CD4-positive, alpha-beta T cell treated with Interleukin-15 for 4 hours (primary cell): ENCODE measurements around the gene RGPD3.
"Not testable (repeated sequence)": the region's sequence is repeated elsewhere in the genome, so short reads cannot be mapped to it uniquely, and the experiment has no call there.

ENCODE experiments used
- DNase-seq: peaks from one replicate; pipeline ENCODE4 v3.0.0-alpha.2; 2020; ENCODE audit warnings: low spot score

The RGPD3 gene

GRCh38 chr2:106468107-106468506, at the start of gene RGPD3:
Gene RGPD3, minus strand, starts transcription at chr2:106468413. Its CDS starts 125 bp downstream, at chr2:106468288.
- DNase-seq = not testable (repeated sequence)

DNA sequence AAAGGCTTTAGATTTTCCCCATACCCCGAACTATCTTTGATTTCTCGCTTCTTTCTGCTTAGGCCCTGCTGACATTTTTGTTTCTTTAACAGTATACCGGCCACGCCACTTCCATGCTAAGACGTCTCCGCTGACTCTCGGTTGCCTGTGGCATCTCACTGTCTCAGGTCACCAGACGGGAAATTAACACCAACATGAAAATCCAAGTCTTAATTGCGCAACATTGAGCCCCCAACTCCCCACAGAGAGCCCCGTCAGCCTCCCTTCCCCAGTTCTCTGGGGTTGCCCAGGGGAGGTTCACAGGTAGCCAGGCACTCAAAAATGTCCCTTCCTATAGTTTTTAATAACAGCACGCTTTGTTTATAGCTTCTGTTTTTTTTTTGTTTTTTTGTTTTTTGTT, 49.1 kb upstream of the RGPD3 start:
- no peak for DNase-seq

- no peak for DNase-seq
Measured at GRCh38 chr2:106516864-106517263, 48.7 kb upstream of the RGPD3 start.

- no peak for DNase-seq
Measured at GRCh38 chr2:106516436-106516835, 48.2 kb upstream of the RGPD3 start.

DNA sequence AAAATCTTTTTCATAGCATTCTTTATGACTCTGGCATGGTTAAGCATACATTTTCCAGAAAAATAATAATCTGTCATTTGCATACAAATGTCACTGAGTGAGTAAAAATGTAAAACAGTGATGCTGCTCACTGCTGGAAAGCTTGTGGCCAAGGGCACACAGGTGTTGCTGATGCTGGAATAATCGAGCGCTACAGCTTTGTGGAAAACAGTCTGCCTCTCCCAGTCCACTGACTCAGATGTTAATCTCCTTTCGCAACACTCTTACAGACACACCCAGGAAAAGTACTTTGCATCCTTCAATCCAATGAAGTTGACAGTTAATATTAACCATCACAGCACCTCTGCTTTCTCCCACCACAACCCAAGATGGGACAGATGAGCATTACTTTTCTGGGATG, 46.6 kb upstream of the RGPD3 start:
- DNase-seq = not testable (repeated sequence)

- DNase-seq = not testable (repeated sequence)
Measured at GRCh38 chr2:106513391-106513790, 45.2 kb upstream of the RGPD3 start.

GRCh38 chr2:106511934-106512333, 43.7 kb upstream of the RGPD3 start:
- not testable (repeated sequence) for DNase-seq

DNA sequence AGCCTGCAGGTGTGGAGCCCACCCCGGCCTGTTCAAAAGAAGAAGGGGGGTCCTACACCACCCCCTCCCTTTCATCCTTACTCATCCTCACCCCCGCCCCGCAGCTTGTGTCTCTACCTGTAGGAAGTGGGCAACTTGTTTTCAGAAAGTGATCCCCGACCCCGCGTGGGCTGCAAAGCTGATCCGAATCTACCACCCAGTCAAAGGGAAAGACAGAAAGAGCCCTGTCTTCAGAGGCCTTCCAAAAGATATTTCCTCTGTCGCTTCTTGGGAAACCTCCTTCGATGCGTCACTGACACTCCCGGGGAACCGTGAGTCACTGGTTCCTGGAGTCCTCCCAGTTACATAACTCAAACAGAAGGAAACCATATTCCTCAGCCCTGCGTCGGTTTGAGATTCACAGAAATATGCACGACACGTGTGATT, 43.3 kb upstream of the RGPD3 start:
- DNase-seq = peak; percentile 54

- DNase-seq = not testable (repeated sequence)
Measured at GRCh38 chr2:106510791-106511190, 42.6 kb upstream of the RGPD3 start.

GRCh38 chr2:106509374-106509770, 41.2 kb upstream of the RGPD3 start:
- not testable (repeated sequence) for DNase-seq

GRCh38 chr2:106508660-106509373, 40.6 kb upstream of the RGPD3 start:
- not testable (repeated sequence) for DNase-seq

DNA sequence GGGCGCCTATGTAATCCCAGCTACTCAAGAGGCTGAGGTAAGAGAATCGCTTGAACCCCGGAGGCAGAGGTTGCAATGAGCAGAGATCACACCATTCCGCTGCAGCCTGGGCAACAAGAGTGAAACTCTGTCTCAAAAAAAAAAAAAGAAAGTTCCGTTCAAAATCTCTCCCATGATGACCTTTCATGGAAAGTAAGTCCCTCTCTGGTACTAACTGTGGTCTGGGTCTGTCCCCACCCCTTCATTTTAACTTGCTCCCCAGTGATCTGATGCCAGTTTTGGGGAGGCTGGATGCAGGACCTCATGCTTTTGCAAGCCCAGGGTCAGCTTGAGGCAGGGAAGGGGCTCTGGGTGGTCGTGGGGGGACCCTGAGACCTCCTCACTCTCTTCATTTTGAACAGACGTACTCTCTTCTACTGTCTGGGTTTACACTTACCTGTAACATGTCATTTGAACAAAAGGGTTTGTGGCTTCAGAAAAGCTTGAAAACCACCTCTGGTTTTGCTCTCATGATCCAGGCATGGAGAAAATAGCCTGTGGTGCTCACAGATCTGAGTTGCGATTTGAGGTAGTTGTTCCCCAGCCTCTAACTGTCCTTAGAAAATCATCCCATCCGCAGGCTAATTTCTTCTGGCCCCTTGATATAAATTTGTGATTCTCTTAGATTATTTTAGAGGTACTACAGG, 37.9 kb upstream of the RGPD3 start:
- DNase-seq = not testable (repeated sequence)

DNA sequence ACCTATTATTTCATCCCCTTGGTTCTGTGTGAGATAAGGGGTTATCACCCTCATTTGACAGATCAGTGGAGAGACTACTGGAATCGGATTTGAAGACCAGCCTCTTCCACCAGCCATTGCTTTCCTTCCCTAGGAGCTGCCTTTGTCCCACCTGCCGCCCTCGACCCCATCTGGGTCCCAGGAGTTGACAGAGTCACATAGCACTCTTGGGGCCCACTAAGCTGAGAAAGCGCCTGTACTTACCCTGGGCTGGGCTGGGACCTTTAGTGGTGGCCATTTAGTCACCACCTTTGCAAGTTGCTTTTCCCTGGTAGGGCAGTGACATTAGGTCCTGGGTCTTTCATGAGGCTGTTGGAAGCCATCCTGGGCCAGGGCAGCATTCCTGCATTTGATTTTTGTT, 36.6 kb upstream of the RGPD3 start:
- not testable (repeated sequence) for DNase-seq

- not testable (repeated sequence) for DNase-seq
Measured at GRCh38 chr2:106504192-106504591, 36.0 kb upstream of the RGPD3 start.

GRCh38 chr2:106502351-106502750, 34.1 kb upstream of the RGPD3 start:
- not testable (repeated sequence) for DNase-seq

GRCh38 chr2:106500350-106500749, 32.1 kb upstream of the RGPD3 start:
- not testable (repeated sequence) for DNase-seq

GRCh38 chr2:106498549-106498948, 30.3 kb upstream of the RGPD3 start:
- DNase-seq = not testable (repeated sequence)

GRCh38 chr2:106492913-106493312, 24.7 kb upstream of the RGPD3 start:
- DNase-seq = not testable (repeated sequence)

GRCh38 chr2:106492399-106492798, 24.2 kb upstream of the RGPD3 start:
- not testable (repeated sequence) for DNase-seq

- not testable (repeated sequence) for DNase-seq
Measured at GRCh38 chr2:106489701-106490100, 21.5 kb upstream of the RGPD3 start.

- not testable (repeated sequence) for DNase-seq
Measured at GRCh38 chr2:106487386-106488191, 19.4 kb upstream of the RGPD3 start.
